ENCODE data around the gene CRYGC. TPM values are rescaled to one million over a fixed set of nuclear protein-coding genes. Genes with fewer than 3 reads are reported as not detected.

CRYGC gene
- total and polyA plus RNA-seq, 2 of the 8 experiments (the other 6 are each of a cell fraction or from before 2014, with no cell fraction given): not detected

DNA sequence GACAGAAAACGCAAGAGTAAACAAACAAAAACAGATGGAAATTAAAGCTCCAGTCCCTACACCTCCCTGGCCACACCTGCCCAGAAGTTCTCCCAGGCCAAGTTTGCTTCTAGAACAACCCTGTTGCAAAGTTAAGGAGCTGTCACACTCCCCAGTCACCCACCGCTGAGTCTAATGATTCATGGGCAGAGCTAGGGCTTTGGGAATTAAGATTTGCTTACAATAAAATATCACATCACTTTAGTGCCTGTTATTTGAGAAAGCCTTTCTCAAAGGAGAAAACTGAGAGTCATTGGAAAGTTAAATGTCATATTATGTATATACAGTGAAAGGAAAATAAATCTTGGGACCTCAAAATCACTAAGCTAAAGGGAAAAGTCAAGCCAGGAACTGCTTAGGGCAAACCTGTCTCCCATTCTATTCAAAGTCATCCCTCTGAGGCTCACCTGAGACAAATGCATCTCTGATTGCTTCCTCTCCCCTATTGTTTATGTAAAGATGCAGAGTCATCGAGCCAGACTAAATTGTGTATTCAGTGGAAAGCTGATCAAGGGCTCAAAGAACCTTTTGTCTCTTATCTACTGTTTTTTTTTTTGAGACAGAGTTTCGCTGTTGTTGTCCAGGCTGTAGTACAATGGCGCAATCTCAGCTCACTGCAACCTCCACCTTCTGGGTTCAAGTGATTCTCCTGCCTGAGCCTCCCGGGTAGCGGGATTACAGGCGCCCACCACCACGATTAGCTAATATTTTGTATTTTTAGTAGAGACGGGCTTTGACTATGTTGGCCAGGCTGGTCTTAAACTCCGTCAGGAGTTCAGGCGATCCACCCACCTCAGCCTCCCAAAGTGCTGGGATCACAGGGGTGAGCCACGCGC, 13.5 kb upstream of the CRYGC start:
- Histone ChIP-seq H2BK120ac (replicated peaks; ENCODE audit: low read depth, low read length) (peak overlapping the region; percentile 72), H3K4ac (replicated peaks; ENCODE audit: insufficient read length, low read depth, low read length) (no peak overlapping the region), H3K79me2 (ENCODE audit: control insufficient read depth in 1 of 2, insufficient read depth in 2 of 2, low read length in 2 of 2) (no peaks in the 10 kb centered on the region), H3K27ac (ENCODE audit: low read depth, low read length) (no peak overlapping the region), H3K79me1 (ENCODE audit: low read depth, low read length) (no peaks in the 10 kb centered on the region), H2AFZ (ENCODE audit: low read length) (no peak overlapping the region), H4K8ac (ENCODE audit: extremely low read depth, insufficient read depth, low read length) (no peak overlapping the region), H3K56ac (replicated peaks; ENCODE audit: insufficient read length, low read depth, low read length) (no peak overlapping the region), H3K27me3 (replicated peaks in 1 of 4; ENCODE audit: control insufficient read depth in 3 of 4, extremely low read depth in 1 of 4, insufficient read depth in 3 of 4, low read length in 3 of 4) (no peaks in the 10 kb centered on the region; a peak in 1 of 7 replicates), H2BK5ac (ENCODE audit: low read depth, low read length) (peak overlapping the region; percentile 67; the same call in 1 of the 2 replicates), H3K18ac (ENCODE audit: extremely low read depth, low read length) (no peak overlapping the region), H3K36me3 (ENCODE audit: control insufficient read depth in 2 of 4, insufficient read depth in 4 of 4, low read length in 3 of 4) (no peaks in the 10 kb centered on the region), H2BK20ac (ENCODE audit: low read length) (peak overlapping the region; percentile 57; the same call in 1 of the 2 replicates), H3K4me1 (replicated peaks in 1 of 4; ENCODE audit: control insufficient read depth in 3 of 4, insufficient read depth in 4 of 4, low read length in 3 of 4) (0 out of 7 replicates have a peak, but pooled peaks cover 0 to 3% (median 0%) of the 10 kb centered on the region in 4 experiments), H4K20me1 (replicated peaks in 1 of 2; ENCODE audit: control insufficient read depth in 1 of 2, insufficient read depth in 2 of 2, low read length in 2 of 2) (no peaks in the 10 kb centered on the region), H3K4me3 (ENCODE audit: extremely low read depth in 1 of 4, insufficient read depth in 2 of 4, low read depth in 3 of 4, low read length in 4 of 4) (no peak overlapping the region), H2BK12ac (ENCODE audit: low read depth, low read length) (0 out of 2 replicates have a peak overlapping the region, but pooled peaks have one; percentile 65), H3K23ac (ENCODE audit: insufficient read length) (no peak overlapping the region), H4K91ac (replicated peaks; ENCODE audit: insufficient read length, low read length) (peak overlapping the region; percentile 1), H2BK15ac (ENCODE audit: low read length) (no peak overlapping the region), H3K4me2 (ENCODE audit: insufficient read depth in 1 of 2, low read depth in 2 of 2, low read length in 2 of 2) (no peak overlapping the region), H3K14ac (ENCODE audit: insufficient read length) (no peak overlapping the region), H2AK5ac (ENCODE audit: low read depth, low read length) (0 out of 2 replicates have a peak overlapping the region, but pooled peaks have one; percentile 75), H4K5ac (ENCODE audit: insufficient read length, low read depth, low read length) (peak overlapping the region; percentile 62), H3K23me2 (ENCODE audit: low read depth, low read length) (no peaks in the 10 kb centered on the region), H3K9me3 (ENCODE audit: insufficient read depth in 2 of 2, low read depth in 1 of 2, low read length in 1 of 2) (no peaks in the 10 kb centered on the region; a peak in 1 of 4 replicates), H3K9ac (replicated peaks in 1 of 4; ENCODE audit: extremely low read depth in 1 of 4, low read depth in 3 of 4, low read length in 3 of 4) (no peak overlapping the region)
- ChIA-PET POLR2A (ENCODE audit: partially characterized antibody) (interaction anchor here (1.2 to 1.7 kb wide), 3 partner anchors 19 to 22 kb away, joined by 3 to 4 read pairs (median 3); partner anchors contain the start of gene CRYGD), CTCF (ENCODE audit: partially characterized antibody) (interaction anchor here (0.5 to 2.5 kb wide), 13 partner anchors 11 to 820 kb away, joined by 3 to 14 read pairs (median 4); partner anchors contain the start of gene IDH1)
- FAIRE-seq (no peak), DNase-seq (ENCODE audit: low read depth in 1 of 2, low spot score in 2 of 2) (no peak)
- TF ChIP-seq CTBP2 (IDR thresholded peaks at IDR 0.05; ENCODE audit: borderline replicate concordance, insufficient read depth, insufficient read length, low read length) (no peak), EZH2 (IDR thresholded peaks at IDR 0.05; ENCODE audit: low read depth, low read length, severe bottlenecking) (no peak), CBX5 (IDR thresholded peaks at IDR 0.05; ENCODE audit: low read depth, low read length) (no peak), BACH1 (IDR thresholded peaks at IDR 0.05; ENCODE audit: low read length) (no peak), JUN (IDR thresholded peaks at IDR 0.05; ENCODE audit: low read depth, low read length) (no peak)
- 73% methylated on average over 14 of the region's 14 CpGs; no CpG with 5 or more reads in 1 of the 2 experiments for WGBS, 2 experiments (ENCODE audit: extremely low coverage in 1 of 2, insufficient coverage in 1 of 2, insufficient read length in 1 of 2, insufficient replicate concordance in 2 of 2, low coverage in 1 of 2, low lambda C conversion rate in 2 of 2, missing lambda C conversion rate in 1 of 2)

All from H1 (cell line).